ENCODE measurements around the gene GTF2B.
"Not testable (repeated sequence)": the region's sequence is repeated elsewhere in the genome, so short reads cannot be mapped to it uniquely, and the experiment has no call there.

Gene GTF2B, protein sequence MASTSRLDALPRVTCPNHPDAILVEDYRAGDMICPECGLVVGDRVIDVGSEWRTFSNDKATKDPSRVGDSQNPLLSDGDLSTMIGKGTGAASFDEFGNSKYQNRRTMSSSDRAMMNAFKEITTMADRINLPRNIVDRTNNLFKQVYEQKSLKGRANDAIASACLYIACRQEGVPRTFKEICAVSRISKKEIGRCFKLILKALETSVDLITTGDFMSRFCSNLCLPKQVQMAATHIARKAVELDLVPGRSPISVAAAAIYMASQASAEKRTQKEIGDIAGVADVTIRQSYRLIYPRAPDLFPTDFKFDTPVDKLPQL

GRCh38 chr1:88891318-88891950, at the start of gene GTF2B:
GTF2B (minus strand) TSS chr1:88891567; CDS start chr1:88891499, 68 bp downstream.
- in situ Hi-C loops (cut with HindIII; ENCODE audit: low sequenced_read_pairs), result no loop called here
- TF ChIP-seq, protein P1, sequence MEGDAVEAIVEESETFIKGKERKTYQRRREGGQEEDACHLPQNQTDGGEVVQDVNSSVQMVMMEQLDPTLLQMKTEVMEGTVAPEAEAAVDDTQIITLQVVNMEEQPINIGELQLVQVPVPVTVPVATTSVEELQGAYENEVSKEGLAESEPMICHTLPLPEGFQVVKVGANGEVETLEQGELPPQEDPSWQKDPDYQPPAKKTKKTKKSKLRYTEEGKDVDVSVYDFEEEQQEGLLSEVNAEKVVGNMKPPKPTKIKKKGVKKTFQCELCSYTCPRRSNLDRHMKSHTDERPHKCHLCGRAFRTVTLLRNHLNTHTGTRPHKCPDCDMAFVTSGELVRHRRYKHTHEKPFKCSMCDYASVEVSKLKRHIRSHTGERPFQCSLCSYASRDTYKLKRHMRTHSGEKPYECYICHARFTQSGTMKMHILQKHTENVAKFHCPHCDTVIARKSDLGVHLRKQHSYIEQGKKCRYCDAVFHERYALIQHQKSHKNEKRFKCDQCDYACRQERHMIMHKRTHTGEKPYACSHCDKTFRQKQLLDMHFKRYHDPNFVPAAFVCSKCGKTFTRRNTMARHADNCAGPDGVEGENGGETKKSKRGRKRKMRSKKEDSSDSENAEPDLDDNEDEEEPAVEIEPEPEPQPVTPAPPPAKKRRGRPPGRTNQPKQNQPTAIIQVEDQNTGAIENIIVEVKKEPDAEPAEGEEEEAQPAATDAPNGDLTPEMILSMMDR (IDR thresholded peaks at IDR 0.05; ENCODE audit: low read depth, low read length, missing control alignments), result no peak
- DNase-seq (ENCODE audit: low read depth), result peak; percentile 89
- H3K4me3 ChIP-seq (ENCODE audit: low read depth, low read length), result peak within 1 kb of the TSS; percentile 86

DNA sequence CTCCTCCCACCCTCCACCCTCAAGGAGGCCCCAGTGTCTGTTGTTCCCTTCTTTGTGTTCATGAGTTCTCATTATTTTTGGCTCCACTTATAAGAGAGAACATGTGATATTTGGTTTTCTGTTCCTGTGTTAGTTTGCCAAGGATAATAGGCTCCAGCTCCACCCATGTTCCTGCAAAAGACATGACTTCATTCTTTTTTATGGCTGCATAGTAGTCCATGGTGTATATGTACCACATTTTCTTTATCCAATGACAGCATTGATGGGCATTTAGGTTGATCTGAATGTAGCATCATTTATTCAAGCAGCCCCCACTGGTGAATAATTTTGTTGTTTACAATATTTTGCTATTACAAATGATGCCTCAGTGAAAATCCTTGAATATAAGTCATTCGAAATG, 47.2 kb upstream of the GTF2B start:
- DNase-seq (ENCODE audit: low read depth); in situ Hi-C loops (cut with HindIII; ENCODE audit: low sequenced_read_pairs); H3K4me3 ChIP-seq (ENCODE audit: low read depth, low read length): not testable (repeated sequence)

DNA sequence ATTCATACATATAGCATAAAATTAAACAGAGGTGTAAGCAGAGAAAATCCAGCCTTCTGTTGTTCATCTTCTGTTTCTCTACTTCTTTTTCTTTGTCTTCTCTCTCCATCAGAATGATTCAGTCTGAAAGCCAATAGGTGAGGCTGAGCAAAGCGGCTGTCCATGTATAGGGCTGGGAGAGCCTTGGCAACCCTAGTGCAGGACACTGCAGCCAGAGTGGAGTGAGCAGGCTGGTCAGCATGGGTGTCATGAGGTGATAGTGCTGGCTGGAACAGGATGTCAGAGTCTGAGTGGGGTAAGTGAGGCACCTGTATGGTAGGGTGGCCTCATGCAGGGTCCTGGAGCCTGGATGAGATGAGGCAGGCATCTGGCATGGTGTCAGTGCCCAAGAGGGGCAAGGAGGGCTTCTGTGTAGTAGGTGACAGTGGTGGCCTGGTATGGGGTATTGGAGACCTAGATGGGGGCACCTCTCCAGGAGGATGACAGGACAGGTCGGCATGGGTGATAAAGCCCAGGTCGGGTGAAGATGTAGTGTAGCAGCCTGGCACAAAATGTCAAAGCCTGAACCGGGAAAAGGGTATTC, 45.5 kb upstream of the GTF2B start:
- in situ Hi-C loops (cut with HindIII; ENCODE audit: low sequenced_read_pairs), result no loop called here
- no peak overlapping the region for H3K4me3 ChIP-seq (ENCODE audit: low read depth, low read length)
- DNase-seq (ENCODE audit: low read depth), result no peak
- TF ChIP-seq, protein P1 (IDR thresholded peaks at IDR 0.05; ENCODE audit: low read depth, low read length, missing control alignments), result no peak

- no peak for DNase-seq (ENCODE audit: low read depth)
- TF ChIP-seq, protein P1 (IDR thresholded peaks at IDR 0.05; ENCODE audit: low read depth, low read length, missing control alignments), result no peak
- in situ Hi-C loops (cut with HindIII; ENCODE audit: low sequenced_read_pairs), result no loop called here
- H3K4me3 ChIP-seq (ENCODE audit: low read depth, low read length), result no peak overlapping the region
Measured at GRCh38 chr1:88936223-88936523, 44.8 kb upstream of the GTF2B start.

- DNase-seq (ENCODE audit: low read depth), result no peak
- no peak overlapping the region for H3K4me3 ChIP-seq (ENCODE audit: low read depth, low read length)
- in situ Hi-C loops (cut with HindIII; ENCODE audit: low sequenced_read_pairs), result no loop called here
- TF ChIP-seq, protein P1 (IDR thresholded peaks at IDR 0.05; ENCODE audit: low read depth, low read length, missing control alignments), result peak; percentile 38
Measured at GRCh38 chr1:88935522-88936222, 44.3 kb upstream of the GTF2B start.

- H3K4me3 ChIP-seq (ENCODE audit: low read depth, low read length); in situ Hi-C loops (cut with HindIII; ENCODE audit: low sequenced_read_pairs): not testable (repeated sequence)
Measured at GRCh38 chr1:88930176-88930575, 38.8 kb upstream of the GTF2B start.

GRCh38 chr1:88923224-88923623, 31.9 kb upstream of the GTF2B start:
- no peak for DNase-seq (ENCODE audit: low read depth)
- no peak overlapping the region for H3K4me3 ChIP-seq (ENCODE audit: low read depth, low read length)
- in situ Hi-C loops (cut with HindIII; ENCODE audit: low sequenced_read_pairs), result no loop called here
- TF ChIP-seq, protein P1 (IDR thresholded peaks at IDR 0.05; ENCODE audit: low read depth, low read length, missing control alignments), result no peak

More at GRCh38 chr1:88930176-88930575, 38.8 kb upstream of the GTF2B start:
- DNase-seq (ENCODE audit: low read depth), result not testable (repeated sequence)

All from astrocyte of the cerebellum (primary cell).